Neural crest cell (in vitro differentiated cells): Measurements from ENCODE around the gene INAFM2. TPM values are rescaled to one million over a fixed set of nuclear protein-coding genes. Genes with fewer than 3 reads are reported as not detected.
A peak's percentile ranks its signal among the peaks of the same experiment; 100 is the strongest.

ENCODE experiments used
- DNase-seq: peaks from one replicate; pipeline ENCODE4 v3.0.0; 2021; ENCODE audit warnings: low read depth, mixed read lengths, low spot score
- H3K27ac Mint-ChIP-seq: one replicate; pipeline ENCODE4 v1.8.0; 2021; ENCODE audit warnings: mild to moderate bottlenecking, mixed read lengths; ENCODE audit not compliant: unreplicated experiment
- H3K27me3 Mint-ChIP-seq: 2 replicates; pipeline ENCODE4 v1.8.0; 2021; ENCODE audit warnings: low read depth, mild to moderate bottlenecking, mixed read lengths
- H3K36me3 Mint-ChIP-seq: 2 replicates; pipeline ENCODE4 v1.8.0; 2021; ENCODE audit warnings: low read depth, mild to moderate bottlenecking, mixed read lengths
- H3K4me1 Mint-ChIP-seq: 2 replicates; pipeline ENCODE4 v1.8.0; 2021; ENCODE audit warnings: mixed read lengths
- H3K4me3 Mint-ChIP-seq: one replicate; pipeline ENCODE4 v1.8.0; 2021; ENCODE audit warnings: mild to moderate bottlenecking, mixed read lengths
- H3K9me3 Mint-ChIP-seq: 2 replicates; pipeline ENCODE4 v1.8.0; 2021; ENCODE audit warnings: mixed read lengths
- CTCF ChIP-seq: fragments of 200-600 bp; sonication (generic); conservative IDR thresholded peaks from 2 replicates; pipeline ENCODE4 v1.5.0; 2021; ENCODE audit warnings: antibody characterized with exemption, mild to moderate bottlenecking
- total RNA-seq: library from RNA; stranded (reverse); gene quantifications from 2 replicates; pipeline ENCODE4 v1.2.1, GENCODE V29; 2021

The INAFM2 gene
- total RNA-seq, 1 donor from 2014 or later, result 27.5 TPM

GRCh38 chr15:40307421-40308211 is 15.9 kb upstream of the INAFM2 start, which contains the start of gene PLCB2:
Gene PLCB2 (minus strand): TSS chr15:40307935. CDS start chr15:40307672, 263 bp downstream.
- Mint-ChIP-seq H3K36me3 (no peaks in the 10 kb centered on the region), H3K4me3 (no peak within 1 kb of the TSS), H3K4me1 (peaks cover 9% of the 10 kb centered on the region), H3K27me3 (peaks cover 27% of the 10 kb centered on the region), H3K27ac (peak within 1 kb of the TSS; percentile 27), H3K9me3 (no peaks in the 10 kb centered on the region)
- TF ChIP-seq CTCF, result peak; percentile 24
- DNase-seq, result no peak

- H3K36me3 Mint-ChIP-seq, result no peaks in the 10 kb centered on the region
- H3K27me3 Mint-ChIP-seq, result peaks cover 44% of the 10 kb centered on the region
- H3K9me3 Mint-ChIP-seq, result no peaks in the 10 kb centered on the region
- H3K27ac Mint-ChIP-seq, result peak overlapping the region; percentile 70
- no peak overlapping the region for H3K4me3 Mint-ChIP-seq
- H3K4me1 Mint-ChIP-seq, result peaks cover 9% of the 10 kb centered on the region
- no peak for TF ChIP-seq CTCF
- no peak for DNase-seq
Measured at GRCh38 chr15:40309344-40309862, 14.1 kb upstream of the INAFM2 start.

GRCh38 chr15:40310001-40310959 is 13.2 kb upstream of the INAFM2 start:
- peak; percentile 75 for DNase-seq
- TF ChIP-seq CTCF, result peak; percentile 87
- Mint-ChIP-seq H3K4me1 (peaks cover 9% of the 10 kb centered on the region), H3K27ac (no peak overlapping the region), H3K27me3 (peaks cover 52% of the 10 kb centered on the region), H3K9me3 (no peaks in the 10 kb centered on the region), H3K4me3 (no peak overlapping the region), H3K36me3 (no peaks in the 10 kb centered on the region)

- no peak overlapping the region for H3K4me3 Mint-ChIP-seq
- H3K27ac Mint-ChIP-seq, result no peak overlapping the region
- peaks cover 9% of the 10 kb centered on the region for H3K4me1 Mint-ChIP-seq
- DNase-seq, result no peak
- no peaks in the 10 kb centered on the region for H3K9me3 Mint-ChIP-seq
- H3K36me3 Mint-ChIP-seq, result no peaks in the 10 kb centered on the region
- H3K27me3 Mint-ChIP-seq, result peaks cover 59% of the 10 kb centered on the region
- TF ChIP-seq CTCF, result no peak
Measured at GRCh38 chr15:40310993-40311392, 12.5 kb upstream of the INAFM2 start.

GRCh38 chr15:40312370-40313158 is 10.9 kb upstream of the INAFM2 start:
- no peak for DNase-seq
- H3K4me3 Mint-ChIP-seq, result no peak overlapping the region
- no peak for TF ChIP-seq CTCF
- H3K27me3 Mint-ChIP-seq, result peaks cover 71% of the 10 kb centered on the region
- H3K4me1 Mint-ChIP-seq, result peaks cover 9% of the 10 kb centered on the region
- H3K27ac Mint-ChIP-seq, result no peak overlapping the region
- no peaks in the 10 kb centered on the region for H3K9me3 Mint-ChIP-seq
- H3K36me3 Mint-ChIP-seq, result no peaks in the 10 kb centered on the region
